UCSD-AML1 (cell line): ENCODE results near the gene EBF3.
"Not testable (repeated sequence)": the region's sequence is repeated elsewhere in the genome, so short reads cannot be mapped to it uniquely, and the experiment has no call there.

ENCODE experiments used
- DNase-seq: peaks from one replicate; lab custom pipeline; 2025; ENCODE audit not compliant: unreplicated experiment; lab: John Stamatoyannopoulos, UW

EBF3 gene

GRCh38 chr10:129932751-129933433 is 31.2 kb downstream of the EBF3 start:
- no peak for DNase-seq

- no peak for DNase-seq
Observed at GRCh38 chr10:129932182-129932581, 31.9 kb downstream of the EBF3 start.

- DNase-seq, result no peak
Observed at GRCh38 chr10:129929343-129930292, 34.5 kb downstream of the EBF3 start.

- DNase-seq, result no peak
Observed at GRCh38 chr10:129927351-129928120, 36.5 kb downstream of the EBF3 start.

GRCh38 chr10:129926066-129927055 is 37.7 kb downstream of the EBF3 start:
- no peak for DNase-seq

GRCh38 chr10:129924375-129925085 is 39.5 kb downstream of the EBF3 start:
- DNase-seq, result no peak

- DNase-seq, result no peak
Observed at GRCh38 chr10:129922598-129923123, 41.4 kb downstream of the EBF3 start.

- no peak for DNase-seq
Observed at GRCh38 chr10:129921801-129922597, 42.1 kb downstream of the EBF3 start.

GRCh38 chr10:129921065-129921670 is 42.9 kb downstream of the EBF3 start:
- no peak for DNase-seq

GRCh38 chr10:129920187-129920586 is 43.9 kb downstream of the EBF3 start:
- DNase-seq, result not testable (repeated sequence)

GRCh38 chr10:129919358-129919757 is 44.7 kb downstream of the EBF3 start:
- no peak for DNase-seq

GRCh38 chr10:129918836-129919235 is 45.2 kb downstream of the EBF3 start:
- no peak for DNase-seq

GRCh38 chr10:129918401-129918800 is 45.7 kb downstream of the EBF3 start:
- DNase-seq, result no peak

- DNase-seq, result no peak
Observed at GRCh38 chr10:129917936-129918335, 46.1 kb downstream of the EBF3 start.

GRCh38 chr10:129916506-129916995 is 47.5 kb downstream of the EBF3 start:
- no peak for DNase-seq

- no peak for DNase-seq
Observed at GRCh38 chr10:129915526-129916378, 48.3 kb downstream of the EBF3 start.

GRCh38 chr10:129914960-129915359 is 49.1 kb downstream of the EBF3 start:
- DNase-seq, result no peak
